Measurements from ENCODE around the gene SELPLG. TPM values are rescaled to one million over a fixed set of nuclear protein-coding genes. Genes with fewer than 3 reads are reported as not detected.

The SELPLG gene
- total RNA-seq, 4 donors from 2014 or later = 0.19 to 5.0 (median 2.6) TPM

GRCh38 chr12:108596854-108597558 is 36.7 kb downstream of the SELPLG start:
- H3K4me3 ChIP-seq = no peak overlapping the region
- no peak for ATAC-seq
- intact Hi-C loops (cut with DNase I; ENCODE audit: low total_unique reads) (no loop called here), in situ Hi-C loops (cut with MboI; ENCODE audit: low sequenced_read_pairs in 4 of 4) (no loop called here)
- no peaks in the 10 kb centered on the region for H3K36me3 ChIP-seq
- TF ChIP-seq POLR2A (IDR thresholded peaks at IDR 0.05) = no peak
- no peak for TF ChIP-seq CTCF (IDR thresholded peaks at IDR 0.05 in 4 of 5, conservative IDR thresholded peaks at IDR 0.05 in 1 of 5)
- H3K27me3 ChIP-seq = no peaks in the 10 kb centered on the region
- no peak overlapping the region for H3K27ac ChIP-seq
- no peak for DNase-seq
- no peaks in the 10 kb centered on the region for H3K4me1 ChIP-seq
- no peaks in the 10 kb centered on the region for H3K9me3 ChIP-seq

GRCh38 chr12:108595711-108596647 is 37.7 kb downstream of the SELPLG start:
- H3K36me3 ChIP-seq = no peaks in the 10 kb centered on the region
- H3K9me3 ChIP-seq = no peaks in the 10 kb centered on the region
- ATAC-seq (no peak), DNase-seq (no peak)
- in situ Hi-C loops (cut with MboI; ENCODE audit: low sequenced_read_pairs in 4 of 4) (no loop called here), intact Hi-C loops (cut with DNase I; ENCODE audit: low total_unique reads) (no loop called here)
- TF ChIP-seq CTCF (IDR thresholded peaks at IDR 0.05 in 4 of 5, conservative IDR thresholded peaks at IDR 0.05 in 1 of 5) = no peak
- TF ChIP-seq POLR2A (IDR thresholded peaks at IDR 0.05) = no peak
- no peak overlapping the region for H3K4me3 ChIP-seq
- no peak overlapping the region for H3K27ac ChIP-seq
- no peaks in the 10 kb centered on the region for H3K4me1 ChIP-seq
- H3K27me3 ChIP-seq = no peaks in the 10 kb centered on the region

GRCh38 chr12:108594960-108595710 is 38.6 kb downstream of the SELPLG start:
- Histone ChIP-seq H3K4me1 (no peaks in the 10 kb centered on the region), H3K4me3 (no peak overlapping the region), H3K27me3 (no peaks in the 10 kb centered on the region), H3K27ac (no peak overlapping the region), H3K36me3 (no peaks in the 10 kb centered on the region), H3K9me3 (no peaks in the 10 kb centered on the region)
- no peak for ATAC-seq
- no peak for TF ChIP-seq CTCF (IDR thresholded peaks at IDR 0.05 in 4 of 5, conservative IDR thresholded peaks at IDR 0.05 in 1 of 5)
- no peak for TF ChIP-seq POLR2A (IDR thresholded peaks at IDR 0.05)
- DNase-seq = no peak
- intact Hi-C loops (cut with DNase I; ENCODE audit: low total_unique reads) = no loop called here
- in situ Hi-C loops (cut with MboI; ENCODE audit: low sequenced_read_pairs in 4 of 4) = no loop called here

GRCh38 chr12:108594323-108594903 is 39.3 kb downstream of the SELPLG start:
- no peaks in the 10 kb centered on the region for H3K36me3 ChIP-seq
- intact Hi-C loops (cut with DNase I; ENCODE audit: low total_unique reads) = no loop called here
- TF ChIP-seq POLR2A (IDR thresholded peaks at IDR 0.05) (no peak), CTCF (IDR thresholded peaks at IDR 0.05 in 4 of 5, conservative IDR thresholded peaks at IDR 0.05 in 1 of 5) (no peak)
- no peak overlapping the region for H3K4me3 ChIP-seq
- H3K27ac ChIP-seq = no peak overlapping the region
- in situ Hi-C loops (cut with MboI; ENCODE audit: low sequenced_read_pairs in 4 of 4) = no loop called here
- no peak for DNase-seq
- no peak for ATAC-seq
- no peaks in the 10 kb centered on the region for H3K4me1 ChIP-seq
- H3K27me3 ChIP-seq = no peaks in the 10 kb centered on the region
- no peaks in the 10 kb centered on the region for H3K9me3 ChIP-seq
